Stimulated activated naive B cell treated with anti-CD40 and anti-IgM and Interleukin-4, amounts not matched to agents 10 μg/mL and 1 μg/mL and 100 μg/mL, for 72 hours (primary cell): ENCODE measurements around the gene CCDC134.
A peak's percentile ranks its signal among the peaks of the same experiment; 100 is the strongest.
"Not testable (repeated sequence)": the region's sequence is repeated elsewhere in the genome, so short reads cannot be mapped to it uniquely, and the experiment has no call there.

Source experiments
- ATAC-seq, 2 donors: fragments of 150-1000 bp; cut with Tn5 transposase; replicated peaks; 2 replicates each; pipeline ENCODE4 v1.10.0; 2021; ENCODE audit warnings: moderate library complexity in 1 of 2
- DNase-seq: peaks from one replicate; pipeline ENCODE4 v3.0.0; 2021
- H3K27ac Mint-ChIP-seq: one replicate; pipeline ENCODE4 v1.8.0; 2022; ENCODE audit warnings: mild to moderate bottlenecking, mixed read lengths
- H3K27me3 Mint-ChIP-seq, 2 donors: one replicate each; pipeline ENCODE4 v1.8.0; 2022; ENCODE audit warnings: mixed read lengths in 2 of 2
- H3K36me3 Mint-ChIP-seq, 2 donors: one replicate each; pipeline ENCODE4 v1.8.0; 2022; ENCODE audit warnings: mixed read lengths in 2 of 2, mild to moderate bottlenecking in 1 of 2
- H3K4me1 Mint-ChIP-seq, 2 donors: one replicate each; pipeline ENCODE4 v1.8.0; 2022; ENCODE audit warnings: mixed read lengths in 2 of 2, mild to moderate bottlenecking in 1 of 2
- H3K4me3 Mint-ChIP-seq, 2 donors: one replicate each; pipeline ENCODE4 v1.8.0; 2022; ENCODE audit warnings: mild to moderate bottlenecking in 2 of 2, mixed read lengths in 2 of 2, moderate library complexity in 1 of 2
- H3K9me3 Mint-ChIP-seq, 2 donors: one replicate each; pipeline ENCODE4 v1.8.0; 2022; ENCODE audit warnings: mixed read lengths in 2 of 2, mild to moderate bottlenecking in 1 of 2

CCDC134 gene

GRCh38 chr22:41848468-41848867, 48.0 kb downstream of the CCDC134 start:
- H3K27ac Mint-ChIP-seq = no peak overlapping the region
- H3K4me3 Mint-ChIP-seq = no peak overlapping the region
- H3K9me3 Mint-ChIP-seq = no peaks in the 10 kb centered on the region
- H3K4me1 Mint-ChIP-seq = peaks cover 45 to 69% of the 10 kb centered on the region in 2 donors
- H3K27me3 Mint-ChIP-seq = no peaks in the 10 kb centered on the region
- peak in 1 of 2 donors; percentile 34 for ATAC-seq
- no peak for DNase-seq
- peaks cover 20 to 55% of the 10 kb centered on the region in 2 donors for H3K36me3 Mint-ChIP-seq

GRCh38 chr22:41856469-41856868, 56.0 kb downstream of the CCDC134 start:
- H3K4me1 Mint-ChIP-seq = peaks cover 45 to 75% of the 10 kb centered on the region in 2 donors
- peaks cover 44 to 67% of the 10 kb centered on the region in 2 donors for H3K36me3 Mint-ChIP-seq
- H3K9me3 Mint-ChIP-seq = no peaks in the 10 kb centered on the region
- H3K27ac Mint-ChIP-seq = peak overlapping the region; percentile 74
- ATAC-seq (no peak), DNase-seq (no peak)
- H3K4me3 Mint-ChIP-seq = peak overlapping the region; percentile 5 to 72
- no peaks in the 10 kb centered on the region for H3K27me3 Mint-ChIP-seq

- peak overlapping the region; percentile 96 for H3K27ac Mint-ChIP-seq
- H3K36me3 Mint-ChIP-seq = peaks cover 43 to 63% of the 10 kb centered on the region in 2 donors
- H3K4me1 Mint-ChIP-seq = peaks cover 46 to 70% of the 10 kb centered on the region in 2 donors
- H3K9me3 Mint-ChIP-seq = no peaks in the 10 kb centered on the region
- H3K4me3 Mint-ChIP-seq = peak overlapping the region; percentile 64 to 72
- no peaks in the 10 kb centered on the region for H3K27me3 Mint-ChIP-seq
- DNase-seq (peak; percentile 64), ATAC-seq (peak; percentile 22 to 28)
These were observed 56.8 kb downstream of the CCDC134 start for GRCh38 chr22:41857155-41857859.

- Mint-ChIP-seq H3K4me3 (peak overlapping the region; percentile 41 to 64), H3K27ac (peak overlapping the region; percentile 96), H3K9me3 (no peaks in the 10 kb centered on the region), H3K36me3 (peaks cover 41 to 57% of the 10 kb centered on the region in 2 donors), H3K4me1 (peaks cover 49 to 70% of the 10 kb centered on the region in 2 donors), H3K27me3 (no peaks in the 10 kb centered on the region)
- DNase-seq (no peak), ATAC-seq (no peak)
These were observed 57.4 kb downstream of the CCDC134 start for GRCh38 chr22:41857860-41858199.

- H3K27me3 Mint-ChIP-seq = no peaks in the 10 kb centered on the region
- H3K4me3 Mint-ChIP-seq = peak overlapping the region; percentile 83 to 85
- H3K27ac Mint-ChIP-seq = peak overlapping the region; percentile 100
- DNase-seq (peak; percentile 70), ATAC-seq (peak; percentile 71 to 77)
- H3K9me3 Mint-ChIP-seq = no peaks in the 10 kb centered on the region
- peaks cover 56 to 86% of the 10 kb centered on the region in 2 donors for H3K4me1 Mint-ChIP-seq
- peaks cover 40 to 57% of the 10 kb centered on the region in 2 donors for H3K36me3 Mint-ChIP-seq
These were observed 61.7 kb downstream of the CCDC134 start for GRCh38 chr22:41862160-41862529.

GRCh38 chr22:41862530-41863266, 62.2 kb downstream of the CCDC134 start:
- peaks cover 41 to 55% of the 10 kb centered on the region in 2 donors for H3K36me3 Mint-ChIP-seq
- H3K4me1 Mint-ChIP-seq = peaks cover 52 to 85% of the 10 kb centered on the region in 2 donors
- H3K9me3 Mint-ChIP-seq = no peaks in the 10 kb centered on the region
- peak overlapping the region; percentile 83 to 85 for H3K4me3 Mint-ChIP-seq
- DNase-seq (peak; percentile 82), ATAC-seq (peak; percentile 79 to 80)
- H3K27me3 Mint-ChIP-seq = no peaks in the 10 kb centered on the region
- peak overlapping the region; percentile 100 for H3K27ac Mint-ChIP-seq

GRCh38 chr22:41863472-41863871, 63.0 kb downstream of the CCDC134 start:
- peak overlapping the region; percentile 100 for H3K27ac Mint-ChIP-seq
- H3K4me1 Mint-ChIP-seq = peaks cover 48 to 77% of the 10 kb centered on the region in 2 donors

GRCh38 chr22:41868556-41868955, 68.1 kb downstream of the CCDC134 start:
- peaks cover 35 to 65% of the 10 kb centered on the region in 2 donors for H3K4me1 Mint-ChIP-seq
- H3K27ac Mint-ChIP-seq = no peak overlapping the region
- H3K27me3 Mint-ChIP-seq = no peaks in the 10 kb centered on the region
- no peak overlapping the region for H3K4me3 Mint-ChIP-seq
- DNase-seq = no peak
- ATAC-seq = no peak
- no peaks in the 10 kb centered on the region for H3K9me3 Mint-ChIP-seq
- H3K36me3 Mint-ChIP-seq = peaks cover 66 to 67% of the 10 kb centered on the region in 2 donors

More at GRCh38 chr22:41863472-41863871, 63.0 kb downstream of the CCDC134 start:
- Mint-ChIP-seq H3K9me3 (no peaks in the 10 kb centered on the region), H3K36me3 (peaks cover 42 to 53% of the 10 kb centered on the region in 2 donors), H3K27me3 (no peaks in the 10 kb centered on the region), H3K4me3 (peak overlapping the region in 1 of 2 donors; percentile 85)
- no peak for DNase-seq
- ATAC-seq = no peak

GRCh38 chr22:41870081-41870480, 69.6 kb downstream of the CCDC134 start:
- not testable (repeated sequence) for H3K27me3 Mint-ChIP-seq, ATAC-seq, H3K4me3 Mint-ChIP-seq, H3K9me3 Mint-ChIP-seq, DNase-seq
- Mint-ChIP-seq H3K36me3 (peaks cover 69% of the 10 kb centered on the region in 2 donors), H3K4me1 (peaks cover 33 to 59% of the 10 kb centered on the region in 2 donors), H3K27ac (peak overlapping the region; percentile 71)

- Mint-ChIP-seq H3K27ac (peak overlapping the region; percentile 95), H3K4me1 (peaks cover 29 to 59% of the 10 kb centered on the region in 2 donors), H3K9me3 (no peaks in the 10 kb centered on the region), H3K27me3 (no peaks in the 10 kb centered on the region), H3K36me3 (peaks cover 68 to 71% of the 10 kb centered on the region in 2 donors), H3K4me3 (no peak overlapping the region)
- ATAC-seq (no peak), DNase-seq (no peak)
These were observed 70.3 kb downstream of the CCDC134 start for GRCh38 chr22:41870786-41871185.

- Mint-ChIP-seq H3K27me3 (no peaks in the 10 kb centered on the region), H3K4me1 (peaks cover 32 to 63% of the 10 kb centered on the region in 2 donors), H3K9me3 (no peaks in the 10 kb centered on the region), H3K27ac (peak overlapping the region; percentile 89), H3K4me3 (peak overlapping the region; percentile 25 to 44), H3K36me3 (peaks cover 68 to 74% of the 10 kb centered on the region in 2 donors)
- ATAC-seq (peak; percentile 51 to 67), DNase-seq (no peak)
These were observed 72.9 kb downstream of the CCDC134 start for GRCh38 chr22:41873391-41873790.

GRCh38 chr22:41874090-41874489, 73.6 kb downstream of the CCDC134 start:
- Mint-ChIP-seq H3K27ac (peak overlapping the region; percentile 59), H3K4me3 (no peak overlapping the region), H3K4me1 (peaks cover 30 to 68% of the 10 kb centered on the region in 2 donors), H3K27me3 (no peaks in the 10 kb centered on the region), H3K9me3 (no peaks in the 10 kb centered on the region), H3K36me3 (peaks cover 69 to 72% of the 10 kb centered on the region in 2 donors)
- no peak for ATAC-seq
- DNase-seq = no peak

- H3K36me3 Mint-ChIP-seq = peaks cover 64 to 67% of the 10 kb centered on the region in 2 donors
- peaks cover 28 to 63% of the 10 kb centered on the region in 2 donors for H3K4me1 Mint-ChIP-seq
- H3K9me3 Mint-ChIP-seq = no peaks in the 10 kb centered on the region
- no peak for DNase-seq
- no peaks in the 10 kb centered on the region for H3K27me3 Mint-ChIP-seq
- peak overlapping the region; percentile 84 for H3K27ac Mint-ChIP-seq
- ATAC-seq = no peak
- peak overlapping the region in 1 of 2 donors; percentile 11 for H3K4me3 Mint-ChIP-seq
These were observed 75.2 kb downstream of the CCDC134 start for GRCh38 chr22:41875531-41876270.
